GM21529 (cell line): ENCODE data around the gene FKBP2.

Experiments
- ATAC-seq: cut with Tn5 transposase; IDR thresholded peaks from one replicate; pipeline ENCODE4 v1.9.1; 2021; ENCODE audit not compliant: unreplicated experiment

The FKBP2 gene

DNA sequence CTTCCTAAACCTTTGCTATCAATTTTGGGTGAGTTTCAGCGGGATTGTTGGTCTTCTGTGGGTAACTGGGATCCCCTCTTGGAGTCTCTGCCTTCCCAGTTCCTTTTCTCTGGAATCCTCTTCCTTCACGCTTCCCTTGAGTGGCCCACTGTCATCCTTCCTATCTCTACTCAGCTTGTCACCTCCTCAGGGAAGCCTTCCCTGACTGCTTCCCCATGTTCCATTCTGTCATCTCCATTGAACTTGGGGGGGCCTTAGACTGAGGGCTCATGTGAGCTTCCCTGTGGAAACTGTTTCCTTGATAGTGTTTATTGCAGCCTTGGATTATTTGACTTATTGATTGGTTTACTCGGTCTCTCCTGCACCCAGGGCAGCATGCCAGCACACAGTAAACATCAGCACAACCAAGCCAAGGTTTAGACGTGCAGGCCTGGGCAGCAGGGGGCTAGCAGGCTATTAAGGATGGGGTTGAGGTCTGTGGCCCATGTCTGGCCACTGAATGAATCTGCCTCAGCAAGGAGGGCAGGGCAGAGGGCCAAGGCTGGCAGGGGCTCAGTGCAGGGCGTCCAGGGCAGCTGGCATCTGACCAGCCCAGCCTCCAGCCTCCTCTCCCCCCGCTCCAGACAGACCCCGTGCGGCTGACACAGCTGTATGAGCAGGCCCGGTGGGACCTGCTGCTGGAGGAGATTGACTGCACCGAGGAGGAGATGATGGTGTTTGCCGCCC, 22.1 kb upstream of the FKBP2 start:
- ATAC-seq = no peak

DNA sequence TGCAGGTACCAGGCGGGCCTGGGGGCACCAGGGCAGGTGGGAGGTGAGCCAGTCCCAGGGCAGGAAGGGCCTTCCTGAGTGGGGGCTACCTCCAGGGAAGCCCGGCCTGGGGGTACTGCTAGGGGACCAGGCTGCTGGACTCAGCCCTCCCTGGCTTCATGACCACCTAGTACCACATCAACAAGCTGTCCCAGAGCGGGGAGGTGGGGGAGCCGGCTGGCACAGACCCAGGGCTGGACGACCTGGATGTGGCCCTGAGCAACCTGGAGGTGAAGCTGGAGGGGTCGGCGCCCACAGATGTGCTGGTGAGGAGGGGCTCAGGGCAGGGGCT, 21.6 kb upstream of the FKBP2 start:
- ATAC-seq = no peak

DNA sequence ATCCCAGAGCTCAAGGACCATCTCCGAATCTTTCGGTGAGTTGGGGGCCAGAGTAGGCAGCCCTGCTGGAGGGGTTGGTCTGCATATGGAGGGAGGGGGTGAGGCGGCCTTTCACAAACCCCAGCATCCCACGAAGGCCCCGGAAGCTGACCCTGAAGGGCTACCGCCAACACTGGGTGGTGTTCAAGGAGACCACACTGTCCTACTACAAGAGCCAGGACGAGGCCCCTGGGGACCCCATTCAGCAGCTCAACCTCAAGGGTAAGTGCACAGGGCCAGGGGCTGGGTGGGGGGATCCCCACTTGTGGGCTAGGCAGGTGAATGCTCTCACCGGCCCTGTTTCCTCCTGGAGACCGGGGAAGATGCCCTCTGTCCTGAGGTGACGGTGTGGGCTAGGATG, 21.1 kb upstream of the FKBP2 start:
- no peak for ATAC-seq

DNA sequence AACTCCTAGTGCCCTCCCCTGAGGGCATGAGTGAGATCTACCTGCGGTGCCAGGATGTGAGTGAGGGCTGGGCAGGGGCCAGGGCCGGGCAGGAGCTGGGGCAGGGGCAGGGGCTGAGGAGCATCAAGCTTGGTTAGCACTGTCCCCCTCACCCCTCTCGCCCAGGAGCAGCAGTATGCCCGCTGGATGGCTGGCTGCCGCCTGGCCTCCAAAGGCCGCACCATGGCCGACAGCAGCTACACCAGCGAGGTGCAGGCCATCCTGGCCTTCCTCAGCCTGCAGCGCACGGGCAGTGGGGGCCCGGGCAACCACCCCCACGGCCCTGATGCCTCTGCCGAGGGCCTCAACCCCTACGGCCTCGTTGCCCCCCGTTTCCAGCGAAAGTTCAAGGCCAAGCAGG, 20.6 kb upstream of the FKBP2 start:
- ATAC-seq = no peak

DNA sequence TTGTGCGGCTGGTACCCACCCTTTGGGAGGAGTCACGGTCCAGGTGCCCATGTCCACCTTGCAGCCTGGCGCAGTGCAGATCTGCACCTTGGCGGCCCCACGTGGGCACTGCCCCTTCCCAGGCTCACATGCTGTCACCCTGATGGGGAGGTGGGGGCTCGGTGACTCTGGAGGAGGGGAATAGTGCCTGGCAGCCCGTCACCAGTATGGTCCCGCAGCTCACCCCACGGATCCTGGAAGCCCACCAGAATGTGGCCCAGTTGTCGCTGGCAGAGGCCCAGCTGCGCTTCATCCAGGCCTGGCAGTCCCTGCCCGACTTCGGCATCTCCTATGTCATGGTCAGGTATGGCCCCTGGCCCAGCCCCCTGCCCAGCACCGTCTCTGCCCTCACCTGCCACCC, 20.1 kb upstream of the FKBP2 start:
- ATAC-seq = no peak

DNA sequence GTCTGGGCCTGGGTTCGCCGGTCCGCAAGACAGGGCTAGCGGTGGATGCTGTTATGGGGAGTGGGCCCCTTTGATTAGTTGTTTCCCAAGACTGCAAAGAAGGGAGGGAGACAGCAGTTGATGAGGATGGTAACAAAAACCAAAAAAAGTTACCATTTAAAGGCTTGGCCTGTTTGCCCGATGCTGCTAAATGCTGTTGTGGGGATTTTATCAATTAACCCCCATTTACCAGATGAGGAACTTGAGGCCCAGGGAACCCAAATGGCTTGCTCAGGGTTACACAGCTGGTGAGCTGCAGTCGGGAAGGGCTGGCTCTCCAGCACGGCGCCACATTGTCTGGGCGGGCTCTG, 18.3 kb upstream of the FKBP2 start:
- no peak for ATAC-seq

DNA sequence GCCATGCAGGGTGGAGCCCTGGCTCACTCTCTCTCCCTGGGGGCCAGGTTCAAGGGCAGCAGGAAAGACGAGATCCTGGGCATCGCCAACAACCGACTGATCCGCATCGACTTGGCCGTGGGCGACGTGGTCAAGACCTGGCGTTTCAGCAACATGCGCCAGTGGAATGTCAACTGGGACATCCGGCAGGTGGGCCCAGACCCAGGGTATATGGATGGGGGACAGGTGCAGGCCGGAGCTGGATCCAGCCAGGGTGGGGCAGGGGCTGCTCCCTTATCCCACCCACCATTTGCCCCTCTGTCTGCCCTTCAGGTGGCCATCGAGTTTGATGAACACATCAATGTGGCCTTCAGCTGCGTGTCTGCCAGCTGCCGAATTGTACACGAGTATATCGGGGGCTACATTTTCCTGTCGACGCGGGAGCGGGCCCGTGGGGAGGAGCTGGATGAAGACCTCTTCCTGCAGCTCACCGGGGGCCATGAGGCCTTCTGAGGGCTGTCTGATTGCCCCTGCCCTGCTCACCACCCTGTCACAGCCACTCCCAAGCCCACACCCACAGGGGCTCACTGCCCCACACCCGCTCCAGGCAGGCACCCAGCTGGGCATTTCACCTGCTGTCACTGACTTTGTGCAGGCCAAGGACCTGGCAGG, 17.8 kb upstream of the FKBP2 start:
- no peak for ATAC-seq

DNA sequence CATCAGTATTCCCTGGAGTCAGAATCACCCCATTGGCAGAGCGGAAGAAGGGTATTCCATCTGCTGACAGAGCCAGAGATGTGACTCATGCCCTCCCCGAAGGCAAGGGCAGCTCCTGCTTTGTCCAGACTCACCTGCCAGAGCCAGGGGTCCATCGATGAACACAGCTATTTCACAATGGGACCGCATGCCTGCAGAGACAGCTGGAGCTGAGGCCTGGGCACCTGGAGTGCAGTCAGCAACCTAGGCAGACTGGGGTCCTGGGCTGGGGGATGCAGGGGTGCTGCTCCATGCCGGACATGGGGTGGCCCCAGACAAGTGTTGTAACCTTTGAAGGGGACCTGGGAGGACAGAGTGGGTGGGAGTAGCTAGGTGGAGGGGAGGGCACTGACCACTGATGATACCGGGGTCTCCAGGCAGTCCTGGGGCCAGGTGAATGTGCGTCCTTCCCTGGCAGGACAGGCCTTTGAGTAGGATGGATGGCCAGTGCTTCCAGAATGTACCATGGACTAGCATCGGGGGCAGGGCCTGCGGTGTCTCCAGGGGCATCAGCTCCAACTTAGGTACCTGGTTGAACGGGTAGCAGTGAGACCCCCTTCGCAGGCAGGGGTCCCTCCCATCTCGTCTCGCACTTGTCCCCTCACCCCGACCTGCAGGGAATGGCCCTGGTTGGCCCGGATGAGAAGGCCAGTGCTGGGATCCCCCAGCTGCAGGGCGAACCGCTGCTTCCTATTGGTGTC, 16.6 kb upstream of the FKBP2 start:
- no peak for ATAC-seq

DNA sequence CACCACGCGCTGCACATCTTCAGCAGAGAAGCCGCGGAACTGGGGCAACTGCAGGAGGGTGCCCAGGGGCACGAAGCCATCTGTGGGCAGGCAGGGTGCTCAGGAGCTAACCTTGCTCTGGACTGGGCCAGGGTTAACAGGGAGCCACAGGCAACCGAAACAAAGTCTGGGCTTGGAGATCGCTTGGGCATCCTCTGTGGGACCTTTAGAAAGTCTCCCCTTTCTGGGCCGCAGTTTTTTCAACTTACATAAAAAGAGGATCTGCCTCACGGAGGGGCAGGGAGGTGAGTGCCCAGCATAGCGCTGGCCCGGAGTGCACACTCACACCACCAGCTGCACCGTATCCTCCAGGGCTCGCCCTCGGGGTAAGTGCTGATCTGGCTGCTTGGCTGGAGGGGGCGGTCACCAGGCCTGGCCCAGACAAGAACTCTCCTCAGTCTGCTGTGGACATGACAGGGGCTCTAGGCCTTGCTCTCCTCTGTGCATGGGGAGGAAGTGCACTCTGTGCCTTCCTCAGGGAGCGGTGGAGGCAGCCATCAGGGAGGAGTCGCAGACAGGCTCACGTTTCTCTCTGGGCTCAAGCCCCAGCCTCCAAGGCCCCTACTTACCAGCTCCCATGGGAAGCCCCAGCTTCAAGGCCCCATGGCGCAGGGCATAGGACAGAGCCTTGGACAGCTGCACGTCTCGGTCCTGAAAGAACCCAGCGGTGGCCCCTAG, 15.8 kb upstream of the FKBP2 start:
- no peak for ATAC-seq

DNA sequence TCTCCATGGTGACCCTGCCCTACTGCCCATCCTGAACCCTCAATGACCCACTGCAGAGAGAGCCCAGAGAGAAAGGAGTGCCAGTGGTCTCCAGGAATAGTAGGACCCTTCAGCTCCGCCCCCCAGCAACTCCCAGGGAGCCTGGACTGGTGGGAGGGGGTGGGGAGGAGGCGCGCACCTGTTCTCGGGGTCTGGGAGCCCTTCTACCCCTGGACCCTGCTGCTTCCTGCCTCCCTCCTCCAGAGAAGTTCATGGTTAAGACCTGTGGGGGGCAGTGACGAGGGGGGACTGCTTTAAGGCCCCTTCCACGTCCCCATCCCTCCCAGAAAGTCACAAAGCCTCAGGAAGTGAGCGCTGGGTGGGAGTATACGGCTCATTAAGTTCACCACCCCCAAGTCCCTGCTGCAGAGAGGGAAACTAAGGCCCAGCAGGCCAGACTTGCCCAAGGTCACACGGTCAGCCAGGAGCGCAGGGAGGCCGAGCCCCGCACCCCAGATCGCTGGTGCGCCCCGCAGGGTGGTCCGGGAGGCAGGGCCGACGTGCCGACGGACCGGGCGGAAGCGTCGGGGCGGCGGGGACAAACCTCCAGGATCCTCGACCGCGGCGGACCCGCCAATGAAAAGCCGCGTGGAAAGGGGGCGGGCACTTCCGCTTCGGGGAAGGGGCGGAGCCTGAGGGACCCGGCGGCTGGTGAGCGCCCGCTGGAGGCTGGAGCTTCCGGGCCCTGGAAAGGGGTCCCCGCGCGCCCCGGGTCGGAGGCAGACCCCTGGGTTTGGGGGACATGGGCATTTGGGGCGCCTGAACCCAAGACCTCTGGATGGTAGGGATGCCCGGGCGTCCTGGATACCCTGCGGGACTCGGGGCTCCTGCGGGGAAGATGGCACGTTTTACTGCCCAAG, 15.0 kb upstream of the FKBP2 start, which contains the start of the genes NUDT22 and TRPT1:
TSS of gene NUDT22 (plus strand) at position 667 of the 899 bp plus-strand sequence. CDS start 379 bp downstream, outside the sequence.
TSS of gene TRPT1 (minus strand) at position 579 of the 899 bp plus-strand sequence. CDS start at position 253, 326 bp downstream.
- peak; percentile 42 for ATAC-seq

DNA sequence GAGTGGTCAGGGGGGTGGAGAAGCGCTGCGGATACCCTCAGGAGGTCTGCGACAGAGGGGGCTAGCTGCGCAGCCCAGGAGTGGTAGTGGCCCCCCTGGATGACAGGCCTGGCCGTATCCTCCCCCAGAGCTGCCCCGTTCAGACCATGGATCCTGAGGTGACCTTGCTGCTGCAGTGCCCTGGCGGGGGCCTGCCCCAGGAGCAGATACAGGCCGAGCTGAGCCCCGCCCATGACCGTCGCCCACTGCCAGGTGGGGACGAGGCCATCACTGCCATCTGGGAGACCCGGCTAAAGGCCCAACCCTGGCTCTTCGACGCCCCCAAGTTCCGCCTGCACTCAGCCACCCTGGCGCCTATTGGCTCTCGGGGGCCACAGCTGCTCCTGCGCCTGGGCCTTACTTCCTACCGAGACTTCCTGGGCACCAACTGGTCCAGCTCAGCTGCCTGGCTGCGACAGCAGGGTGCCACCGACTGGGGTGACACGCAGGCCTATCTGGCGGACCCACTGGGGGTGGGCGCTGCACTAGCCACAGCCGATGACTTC, 14.3 kb upstream of the FKBP2 start:
- peak; percentile 38 for ATAC-seq

DNA sequence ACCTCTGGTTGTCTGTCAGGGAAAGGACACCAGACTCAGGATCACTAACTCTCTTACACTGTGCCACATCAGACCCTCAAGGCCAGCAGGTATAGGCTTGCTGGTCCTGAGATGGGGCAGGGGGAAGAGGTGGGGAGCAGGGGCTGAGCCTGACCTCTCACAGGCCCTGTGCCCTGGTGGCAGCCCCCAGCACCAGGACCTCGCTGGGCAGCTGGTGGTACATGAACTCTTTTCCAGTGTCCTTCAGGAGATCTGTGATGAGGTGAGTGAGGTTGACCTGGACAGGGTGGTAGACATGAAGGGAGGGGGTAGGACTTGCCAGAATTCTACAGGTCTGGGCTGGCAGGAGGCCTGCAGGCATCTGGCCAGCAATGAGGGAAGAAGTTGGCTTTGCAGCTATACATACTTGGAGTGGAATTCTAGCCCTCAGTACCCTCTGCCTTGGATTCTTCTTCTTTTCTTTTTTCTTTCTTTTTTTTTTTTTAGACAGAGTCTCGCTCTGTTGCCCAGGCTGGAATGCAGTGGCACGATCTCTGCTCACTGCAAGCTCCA, 13.4 kb upstream of the FKBP2 start:
- no peak for ATAC-seq

DNA sequence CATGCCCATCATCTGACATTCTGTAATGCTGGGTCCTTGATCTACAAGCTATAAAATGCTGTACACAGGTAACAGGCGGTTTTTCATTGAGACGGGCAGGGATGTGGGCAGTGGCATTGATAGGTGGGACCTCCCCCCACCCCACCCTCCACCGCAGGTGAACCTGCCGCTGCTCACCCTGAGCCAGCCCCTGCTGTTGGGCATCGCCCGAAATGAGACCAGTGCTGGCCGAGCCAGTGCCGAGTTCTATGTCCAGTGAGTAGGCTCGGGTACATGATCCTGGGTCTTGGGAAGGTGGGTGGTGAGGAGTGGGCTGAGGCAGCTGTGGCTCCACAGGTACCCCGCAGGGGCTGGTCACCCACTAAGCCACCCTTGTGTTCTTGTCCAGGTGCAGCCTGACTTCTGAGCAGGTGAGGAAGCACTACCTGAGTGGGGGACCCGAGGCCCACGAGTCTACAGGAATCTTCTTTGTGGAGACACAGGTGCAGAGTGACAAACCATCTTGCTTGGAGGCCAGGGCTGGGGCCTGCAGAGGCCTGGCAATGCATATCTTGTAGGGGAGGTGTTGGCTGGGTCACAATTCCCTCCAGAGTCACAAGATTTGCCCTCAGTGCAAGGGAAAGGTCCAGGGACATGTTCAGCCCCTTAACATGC, 11.7 kb upstream of the FKBP2 start:
- no peak for ATAC-seq

DNA sequence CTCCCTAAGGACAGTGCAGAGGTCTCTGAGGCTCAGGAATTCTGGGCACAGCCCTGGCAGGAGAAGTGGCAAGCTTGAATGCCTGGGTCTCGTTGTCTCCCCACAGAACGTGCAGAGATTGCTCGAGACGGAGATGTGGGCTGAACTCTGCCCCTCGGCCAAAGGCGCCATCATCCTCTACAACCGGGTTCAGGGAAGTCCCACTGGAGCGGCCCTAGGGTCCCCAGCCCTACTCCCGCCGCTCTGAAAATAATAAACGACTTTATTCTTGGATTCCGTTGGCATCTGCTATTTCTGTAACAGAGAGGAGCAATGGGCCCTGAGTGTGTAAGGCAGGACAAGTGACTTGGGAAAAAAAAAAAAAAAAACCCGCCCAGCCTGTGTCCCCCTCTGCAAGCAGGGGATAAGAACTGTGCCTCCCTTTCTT, 11.1 kb upstream of the FKBP2 start:
- no peak for ATAC-seq

DNA sequence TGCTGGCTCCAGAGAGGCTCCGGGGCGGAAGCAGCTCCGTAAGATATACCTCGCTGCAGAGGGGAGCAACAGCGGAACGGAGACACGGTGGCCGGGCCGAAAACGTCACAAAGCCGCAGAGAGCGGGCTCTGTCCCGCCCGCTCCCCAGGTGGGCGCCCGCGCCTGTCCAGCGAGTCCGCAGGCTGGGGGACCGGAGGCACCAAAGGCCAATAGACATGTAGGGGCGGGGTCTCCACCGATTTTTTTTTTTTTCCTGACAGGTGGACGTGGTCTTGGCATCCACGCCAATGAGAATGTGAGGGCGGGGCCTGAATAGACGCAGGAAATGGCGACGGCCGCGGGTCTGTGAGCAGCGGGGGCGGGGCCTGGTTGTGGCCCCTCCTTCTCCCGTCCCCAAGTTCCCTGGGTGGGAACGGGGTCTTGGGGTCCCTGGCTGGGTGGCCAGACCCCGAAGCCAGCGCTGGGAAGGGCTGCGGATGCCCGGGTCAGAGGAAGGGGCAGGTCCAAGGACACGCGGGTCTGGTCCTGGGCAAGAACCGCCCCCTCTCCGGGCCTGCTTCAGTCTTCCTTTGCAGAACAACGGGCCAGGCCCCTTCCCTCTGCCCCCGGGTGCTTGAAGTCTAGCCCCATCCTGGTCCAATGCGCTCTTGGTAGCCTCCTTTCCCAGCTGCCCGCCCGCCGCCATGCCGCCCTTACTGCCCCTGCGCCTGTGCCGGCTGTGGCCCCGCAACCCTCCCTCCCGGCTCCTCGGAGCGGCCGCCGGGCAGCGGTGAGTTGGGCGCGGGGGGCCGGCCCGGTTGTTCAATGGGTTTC, 10.5 kb upstream of the FKBP2 start, which contains the start of gene DNAJC4:
TSS of gene DNAJC4 (plus strand) at position 378 of the 814 bp plus-strand sequence. CDS start at position 685, 307 bp downstream.
- peak; percentile 43 for ATAC-seq

DNA sequence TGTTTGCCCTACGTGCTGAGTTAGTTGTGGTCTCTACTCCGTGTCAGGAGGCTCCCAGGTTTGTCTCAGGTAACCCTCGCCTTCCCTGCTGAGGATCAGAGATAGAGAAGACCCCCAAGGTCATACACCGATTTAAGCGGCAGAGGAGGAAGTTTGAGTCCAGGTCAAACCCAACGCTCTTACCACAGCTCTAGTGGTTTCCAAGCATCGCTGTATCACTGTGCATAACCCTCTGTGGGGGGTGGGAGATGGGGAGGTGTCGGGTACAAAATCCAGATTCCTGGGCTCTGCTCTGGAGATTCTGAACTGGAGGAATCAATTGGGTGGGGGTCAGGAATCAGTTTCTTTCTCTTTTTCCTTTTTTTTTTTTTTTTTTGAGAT, 9.9 kb upstream of the FKBP2 start:
- no peak for ATAC-seq

DNA sequence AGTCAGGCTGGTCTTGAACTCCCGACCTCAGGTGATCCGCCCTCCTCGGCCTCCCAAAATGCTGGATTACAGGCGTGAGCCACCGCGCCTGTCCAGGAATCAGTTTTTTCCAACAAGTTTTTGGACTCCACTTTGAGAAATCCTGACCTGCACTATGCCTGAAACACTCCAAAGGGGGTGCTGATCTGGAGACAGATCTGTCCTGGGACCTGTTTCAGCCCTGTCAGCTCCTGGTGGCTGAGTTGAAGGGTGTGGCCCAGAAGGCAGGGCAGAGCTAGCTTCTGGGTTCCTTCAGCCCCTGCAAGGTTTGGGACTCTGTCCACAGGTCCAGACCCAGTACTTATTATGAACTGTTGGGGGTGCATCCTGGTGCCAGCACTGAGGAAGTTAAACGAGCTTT, 9.3 kb upstream of the FKBP2 start:
- ATAC-seq = no peak

DNA sequence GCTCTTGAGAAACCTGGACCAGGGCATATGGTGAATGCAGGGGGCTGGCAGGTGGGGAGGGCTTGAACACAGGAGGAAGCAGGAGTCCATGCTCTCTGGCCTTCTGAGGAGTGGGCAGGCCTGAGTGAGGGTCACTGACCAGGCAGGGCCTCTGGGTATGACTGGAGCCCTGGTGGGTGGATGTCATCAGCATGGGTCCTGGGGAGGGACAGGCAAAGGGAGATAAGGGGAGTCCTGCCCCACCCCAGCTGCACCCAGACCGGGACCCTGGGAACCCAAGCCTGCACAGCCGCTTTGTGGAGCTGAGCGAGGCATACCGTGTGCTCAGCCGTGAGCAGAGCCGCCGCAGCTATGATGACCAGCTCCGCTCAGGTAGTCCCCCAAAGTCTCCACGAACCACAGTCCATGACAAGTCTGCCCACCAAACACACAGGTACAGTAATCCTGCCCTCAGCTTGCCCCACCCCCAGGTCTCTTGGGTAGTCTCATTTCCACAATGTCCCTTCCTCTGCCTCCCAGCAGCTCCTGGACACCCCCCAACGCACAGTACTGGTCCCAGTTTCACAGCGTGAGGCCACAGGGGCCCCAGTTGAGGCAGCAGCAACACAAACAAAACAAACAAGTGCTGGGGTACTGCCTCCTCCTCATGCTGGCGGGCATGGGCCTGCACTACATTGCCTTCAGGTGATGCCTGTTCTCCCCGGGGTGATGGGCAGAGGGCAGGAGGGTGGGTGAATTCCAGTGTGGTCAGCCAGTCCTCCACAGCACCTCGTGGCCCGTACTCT, 8.5 kb upstream of the FKBP2 start:
- no peak for ATAC-seq
